HCT116 (cell line): ENCODE measurements around the gene CWC27. TPM values are rescaled to one million over a fixed set of nuclear protein-coding genes. Genes with fewer than 3 reads are reported as not detected.

Experiments used
- ATAC-seq: fragments of 200-7000 bp; cut with Tn5 transposase; 2 replicates; pipeline ENCODE4 v1.9.1; 2020; ENCODE audit warnings: mild to moderate bottlenecking, moderate library complexity
- BruUV-seq: library from RNA; stranded (reverse); fragments of 400-500 nt; replicated peaks from 2 replicates; lab custom pipeline; 2021; lab: Mats Ljungman, UMichigan
- CTCF ChIA-PET: fragments of 300-600 bp; sonication (Branson Sonifier 250); formaldehyde crosslinking; loops from one replicate; lab custom pipeline; 2021; ENCODE audit warnings: antibody characterized with exemption; lab: Charles Lee
- POLR2A ChIA-PET: fragments of 300-600, 350-600 bp; sonication (Branson Sonifier 250); formaldehyde crosslinking; loops from one replicate; lab custom pipeline; 2021; ENCODE audit warnings: antibody characterized with exemption; lab: Charles Lee
- RAD21 ChIA-PET, 2 experiments: fragments of 300-600 bp; sonication (Branson Sonifier 250); formaldehyde crosslinking; loops; one replicate each; lab custom pipeline; 2023; ENCODE audit warnings: low total read pairs in 2 of 2; ENCODE audit not compliant: uncharacterized antibody in 2 of 2, unreplicated experiment in 2 of 2, low non-redundant PET in 1 of 2; lab: Charles Lee
- DNase-seq: peaks from one replicate; pipeline ENCODE4 v3.0.0-alpha.2; 2010; ENCODE audit warnings: low read depth, low spot score
- H2AFZ ChIP-seq: fragments of 200-600 bp; shearing (Covaris generic), sonication (generic); 2 replicates; pipeline ENCODE4 v1.6.1; 2017; ENCODE audit warnings: low read depth, mixed run types, mixed read lengths, antibody characterized with exemption, low read length; ENCODE audit not compliant: poor library complexity, severe bottlenecking
- H3K27ac ChIP-seq: 2 replicates; pipeline ENCODE4 v1.5.1; 2012; ENCODE audit warnings: low read depth, low read length
- H3K27me3 ChIP-seq: fragments of 200-600 bp; sonication (generic); 2 replicates; pipeline ENCODE4 v1.6.1; 2016; ENCODE audit warnings: mixed run types, low read length, mixed read lengths; ENCODE audit not compliant: insufficient read depth
- H3K36me3 ChIP-seq, 2 experiments: fragments of 200-500 bp in 1 of 2; fragments of 200-600 bp in 1 of 2; sonication (Bioruptor generic) in 1 of 2; sonication (generic) in 1 of 2; 2 replicates each; pipeline versions ENCODE4 v1.5.1 to v1.6.1; 2014 to 2016; ENCODE audit warnings: low read length in 2 of 2, inconsistent platforms in 1 of 2, mixed read lengths in 1 of 2, mixed run types in 1 of 2; ENCODE audit not compliant: insufficient read depth in 2 of 2, control insufficient read depth in 1 of 2
- H3K4me1 ChIP-seq, 2 experiments: fragments of 200-600 bp in 1 of 2; sonication (generic) in 1 of 2; 2 replicates each; pipeline versions ENCODE4 v1.5.1 to v1.6.1; 2012 to 2017; ENCODE audit warnings: low read length in 2 of 2, inconsistent platforms in 1 of 2, mild to moderate bottlenecking in 1 of 2, mixed read lengths in 1 of 2, mixed run types in 1 of 2, moderate library complexity in 1 of 2; ENCODE audit not compliant: insufficient read depth in 2 of 2, control insufficient read depth in 1 of 2
- H3K4me2 ChIP-seq: fragments of 200-600 bp; sonication (generic); 2 replicates; pipeline ENCODE4 v1.6.1; 2017; ENCODE audit warnings: mixed run types, low read length, mixed read lengths
- H3K4me3 ChIP-seq, 2 experiments: fragments of 200-600 bp in 1 of 2; sonication (generic) in 1 of 2; replicated peaks in 1 of 2; 2 replicates each; pipeline ENCODE4 v1.5.1; 2011 to 2016; ENCODE audit warnings: low read length in 2 of 2, control low read depth in 1 of 2, low read depth in 1 of 2, mild to moderate bottlenecking in 1 of 2, mixed read lengths in 1 of 2, mixed run types in 1 of 2
- H3K79me2 ChIP-seq: fragments of 200-600 bp; sonication (generic); 2 replicates; pipeline ENCODE4 v1.6.1; 2017; ENCODE audit warnings: mild to moderate bottlenecking, mixed run types, low read length, moderate library complexity, mixed read lengths; ENCODE audit not compliant: insufficient read depth
- H3K9ac ChIP-seq: fragments of 200-600 bp; sonication (generic); 2 replicates; pipeline ENCODE4 v1.6.1; 2016; ENCODE audit warnings: low read length, mixed read lengths
- H3K9me2 ChIP-seq: fragments of 200-600 bp; sonication (generic), shearing (Covaris generic); 2 replicates; pipeline ENCODE4 v1.6.1; 2017; ENCODE audit warnings: mixed run types, mild to moderate bottlenecking, moderate library complexity; ENCODE audit not compliant: insufficient read depth
- H3K9me3 ChIP-seq, 2 experiments: fragments of 200-500 bp in 1 of 2; fragments of 200-600 bp in 1 of 2; sonication (Bioruptor generic) in 1 of 2; sonication (generic) in 1 of 2; 2 replicates each; pipeline ENCODE4 v1.6.1; 2014 to 2017; ENCODE audit warnings: low read length in 2 of 2, mixed read lengths in 2 of 2, inconsistent platforms in 1 of 2, low read depth in 1 of 2, mild to moderate bottlenecking in 1 of 2, mixed run types in 1 of 2, moderate library complexity in 1 of 2; ENCODE audit not compliant: control insufficient read depth in 1 of 2, insufficient read depth in 1 of 2
- H4K20me1 ChIP-seq: fragments of 200-600 bp; sonication (generic), shearing (Covaris generic); 2 replicates; pipeline ENCODE4 v1.6.1; 2017; ENCODE audit warnings: mixed run types, mild to moderate bottlenecking, moderate library complexity; ENCODE audit not compliant: insufficient read depth
- CBX3 ChIP-seq: IDR thresholded peaks from 2 replicates; pipeline ENCODE4 v1.6.1; 2012; ENCODE audit warnings: low read depth
- CEBPB ChIP-seq: IDR thresholded peaks from 2 replicates; pipeline ENCODE4 v1.6.1; 2012; ENCODE audit warnings: low read depth
- EGR1 ChIP-seq: IDR thresholded peaks from 2 replicates; pipeline ENCODE4 v1.6.1; 2012; ENCODE audit warnings: low read depth
- ELF1 ChIP-seq: IDR thresholded peaks from 2 replicates; pipeline ENCODE4 v1.6.1; 2012; ENCODE audit warnings: low read depth, borderline replicate concordance
- EZH2 ChIP-seq: fragments of 200-600 bp; sonication (generic); IDR thresholded peaks from 2 replicates; pipeline ENCODE4 v1.6.1; 2017; ENCODE audit warnings: antibody characterized with exemption, mixed run types
- EZH2phosphoT487 ChIP-seq: fragments of 200-600 bp; IDR thresholded peaks from 2 replicates; pipeline ENCODE4 v1.6.1; 2018; ENCODE audit warnings: antibody characterized with exemption, borderline replicate concordance
- FOSL1 ChIP-seq: IDR thresholded peaks from 2 replicates; pipeline ENCODE4 v1.6.1; 2012; ENCODE audit warnings: low read depth
- JUND ChIP-seq: IDR thresholded peaks from 2 replicates; pipeline ENCODE4 v1.6.1; 2012
- POLR2A ChIP-seq: IDR thresholded peaks from 2 replicates; pipeline ENCODE4 v1.7.0; 2011; ENCODE audit warnings: borderline replicate concordance; ENCODE audit not compliant: insufficient read depth, insufficient read length; ENCODE audit errors: extremely low read depth
- POLR2AphosphoS5 ChIP-seq: IDR thresholded peaks from 2 replicates; pipeline ENCODE4 v1.6.1; 2011; ENCODE audit warnings: mild to moderate bottlenecking, low read depth, low read length, moderate library complexity
- SP1 ChIP-seq: IDR thresholded peaks from 2 replicates; pipeline ENCODE4 v1.6.1; 2012; ENCODE audit warnings: low read depth
- SRF ChIP-seq: IDR thresholded peaks from 2 replicates; pipeline ENCODE4 v1.6.1; 2012; ENCODE audit warnings: low read depth
- ZFX ChIP-seq: fragments of 450-650 bp; IDR thresholded peaks from 2 replicates; pipeline ENCODE4 v1.6.1; 2017
- intact Hi-C: fragments of 100-400 bp; cut with micrococcal nuclease; formaldehyde crosslinking; loops from 2 replicates; pipeline ENCODE4 v1.10.0; 2022
- total RNA-seq: library from RNA; stranded (reverse); gene quantifications from one replicate; pipeline ENCODE4 v1.2.1, GENCODE V29; 2021; ENCODE audit not compliant: unreplicated experiment
- TF ChIP-seq, protein P1 (sequence below): IDR thresholded peaks from 2 replicates; pipeline ENCODE4 v1.6.1; 2012
- TF ChIP-seq, protein P2 (sequence below), 3 experiments: fragments of 200-600 bp in 1 of 3; sonication (generic) in 1 of 3; IDR thresholded peaks in 2 of 3; conservative IDR thresholded peaks in 1 of 3; 2 replicates each; pipeline ENCODE4 v1.5.1; 2012 to 2017; ENCODE audit warnings: low read depth in 2 of 3, low read length in 2 of 3, antibody characterized with exemption in 1 of 3, borderline replicate concordance in 1 of 3, control low read depth in 1 of 3, mild to moderate bottlenecking in 1 of 3, mixed read lengths in 1 of 3, mixed run types in 1 of 3, moderate library complexity in 1 of 3; ENCODE audit not compliant: insufficient read depth in 1 of 3
- TF ChIP-seq, protein P3 (sequence below): IDR thresholded peaks from 2 replicates; pipeline ENCODE4 v1.6.1; 2012; ENCODE audit warnings: low read depth

CWC27 gene
- total RNA-seq, 1 experiment from 2014 or later: 29.1 TPM

DNA sequence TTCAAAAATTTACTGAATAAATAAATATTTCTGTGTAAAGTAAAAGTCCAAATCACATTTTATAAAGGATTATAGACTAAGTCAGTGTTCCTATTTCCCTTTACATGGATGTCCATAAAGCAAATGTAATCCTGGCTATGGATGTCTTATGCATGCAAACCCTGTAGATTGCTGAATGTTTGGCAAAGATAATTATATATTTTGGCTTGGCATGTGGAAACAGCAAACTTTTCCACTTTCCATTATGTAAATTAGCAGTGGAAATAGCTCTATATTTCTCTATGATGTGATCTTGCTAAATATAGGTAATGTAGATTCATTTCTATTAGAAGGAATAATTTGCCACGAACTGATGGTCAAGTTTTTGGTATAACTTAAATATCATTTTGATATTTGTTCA, 66.5 kb downstream of the CWC27 start:
- no peaks in the 10 kb centered on the region for H3K9me3 ChIP-seq
- TF ChIP-seq FOSL1 (no peak), CEBPB (no peak), SP1 (no peak)
- TF ChIP-seq, protein P1, sequence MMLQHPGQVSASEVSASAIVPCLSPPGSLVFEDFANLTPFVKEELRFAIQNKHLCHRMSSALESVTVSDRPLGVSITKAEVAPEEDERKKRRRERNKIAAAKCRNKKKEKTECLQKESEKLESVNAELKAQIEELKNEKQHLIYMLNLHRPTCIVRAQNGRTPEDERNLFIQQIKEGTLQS: no peak
- ChIA-PET RAD21 (no interaction called here), CTCF (no interaction called here), POLR2A (no interaction called here)
- no peak overlapping the region for H3K4me3 ChIP-seq
- no peaks in the 10 kb centered on the region for H3K9me2 ChIP-seq
- H3K36me3 ChIP-seq: no peaks in the 10 kb centered on the region
- ATAC-seq (no peak), DNase-seq (no peak)
- no peaks in the 10 kb centered on the region for H3K4me1 ChIP-seq
- no peak overlapping the region for H2AFZ ChIP-seq
- H3K79me2 ChIP-seq: no peaks in the 10 kb centered on the region
- no peak overlapping the region for H3K27ac ChIP-seq
- intact Hi-C loops: no loop called here
- H3K4me2 ChIP-seq: no peak overlapping the region
- no peaks in the 10 kb centered on the region for H3K27me3 ChIP-seq
- no peaks in the 10 kb centered on the region for H4K20me1 ChIP-seq
- no TSS peak for BruUV-seq
- no peak overlapping the region for H3K9ac ChIP-seq

DNA sequence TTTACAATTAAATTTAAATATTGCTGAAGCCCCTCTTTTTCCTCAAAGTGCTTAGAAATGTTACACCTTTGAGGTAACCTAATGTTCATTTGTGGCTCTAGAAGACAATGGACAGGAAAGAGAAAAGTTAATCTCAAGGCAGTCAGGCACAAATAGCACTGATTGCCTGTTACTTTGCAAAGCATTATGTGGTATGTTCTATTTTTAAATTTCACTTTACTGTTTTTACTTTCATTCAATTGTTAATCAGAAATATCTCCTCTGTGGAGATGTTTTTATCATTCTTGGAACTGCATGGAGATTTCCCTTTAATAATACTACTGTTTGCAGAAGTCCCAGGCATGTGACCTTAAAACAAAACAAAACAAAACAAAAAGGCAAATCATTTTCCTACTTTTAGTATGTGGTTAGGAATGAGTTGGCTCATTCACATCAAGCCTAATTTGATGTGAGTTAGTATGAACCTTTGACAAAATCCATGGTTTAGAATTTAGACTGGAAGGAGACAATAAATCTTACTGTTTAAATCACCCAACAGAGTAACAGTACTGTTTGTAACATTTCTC, 67.5 kb downstream of the CWC27 start:
- no peak overlapping the region for H3K27ac ChIP-seq
- no peaks in the 10 kb centered on the region for H3K36me3 ChIP-seq
- ATAC-seq (no peak), DNase-seq (no peak)
- no peak overlapping the region for H3K4me2 ChIP-seq
- H3K4me3 ChIP-seq: no peak overlapping the region
- ChIA-PET POLR2A (no interaction called here), CTCF (no interaction called here), RAD21 (no interaction called here)
- H3K4me1 ChIP-seq: no peaks in the 10 kb centered on the region
- BruUV-seq: no TSS peak
- H3K27me3 ChIP-seq: no peaks in the 10 kb centered on the region
- H2AFZ ChIP-seq: no peak overlapping the region
- no peaks in the 10 kb centered on the region for H3K9me2 ChIP-seq
- intact Hi-C loops: no loop called here
- H4K20me1 ChIP-seq: no peaks in the 10 kb centered on the region
- H3K9ac ChIP-seq: no peak overlapping the region
- no peaks in the 10 kb centered on the region for H3K79me2 ChIP-seq
- H3K9me3 ChIP-seq: no peaks in the 10 kb centered on the region
- TF ChIP-seq CBX3 (no peak), POLR2A (no peak), JUND (no peak), EZH2 (no peak), POLR2AphosphoS5 (no peak), SRF (no peak), SP1 (no peak), EGR1 (no peak), ELF1 (no peak), FOSL1 (no peak), CEBPB (no peak), ZFX (no peak), EZH2phosphoT487 (no peak)
- TF ChIP-seq, protein P1: no peak
- TF ChIP-seq, protein P2, sequence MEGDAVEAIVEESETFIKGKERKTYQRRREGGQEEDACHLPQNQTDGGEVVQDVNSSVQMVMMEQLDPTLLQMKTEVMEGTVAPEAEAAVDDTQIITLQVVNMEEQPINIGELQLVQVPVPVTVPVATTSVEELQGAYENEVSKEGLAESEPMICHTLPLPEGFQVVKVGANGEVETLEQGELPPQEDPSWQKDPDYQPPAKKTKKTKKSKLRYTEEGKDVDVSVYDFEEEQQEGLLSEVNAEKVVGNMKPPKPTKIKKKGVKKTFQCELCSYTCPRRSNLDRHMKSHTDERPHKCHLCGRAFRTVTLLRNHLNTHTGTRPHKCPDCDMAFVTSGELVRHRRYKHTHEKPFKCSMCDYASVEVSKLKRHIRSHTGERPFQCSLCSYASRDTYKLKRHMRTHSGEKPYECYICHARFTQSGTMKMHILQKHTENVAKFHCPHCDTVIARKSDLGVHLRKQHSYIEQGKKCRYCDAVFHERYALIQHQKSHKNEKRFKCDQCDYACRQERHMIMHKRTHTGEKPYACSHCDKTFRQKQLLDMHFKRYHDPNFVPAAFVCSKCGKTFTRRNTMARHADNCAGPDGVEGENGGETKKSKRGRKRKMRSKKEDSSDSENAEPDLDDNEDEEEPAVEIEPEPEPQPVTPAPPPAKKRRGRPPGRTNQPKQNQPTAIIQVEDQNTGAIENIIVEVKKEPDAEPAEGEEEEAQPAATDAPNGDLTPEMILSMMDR (IDR thresholded peaks at IDR 0.05 in 2 of 3, conservative IDR thresholded peaks at IDR 0.05 in 1 of 3; ENCODE audit: borderline replicate concordance in 1 of 3, insufficient read depth in 1 of 3, low read depth in 2 of 3, low read length in 2 of 3): no peak
- TF ChIP-seq, protein P3, sequence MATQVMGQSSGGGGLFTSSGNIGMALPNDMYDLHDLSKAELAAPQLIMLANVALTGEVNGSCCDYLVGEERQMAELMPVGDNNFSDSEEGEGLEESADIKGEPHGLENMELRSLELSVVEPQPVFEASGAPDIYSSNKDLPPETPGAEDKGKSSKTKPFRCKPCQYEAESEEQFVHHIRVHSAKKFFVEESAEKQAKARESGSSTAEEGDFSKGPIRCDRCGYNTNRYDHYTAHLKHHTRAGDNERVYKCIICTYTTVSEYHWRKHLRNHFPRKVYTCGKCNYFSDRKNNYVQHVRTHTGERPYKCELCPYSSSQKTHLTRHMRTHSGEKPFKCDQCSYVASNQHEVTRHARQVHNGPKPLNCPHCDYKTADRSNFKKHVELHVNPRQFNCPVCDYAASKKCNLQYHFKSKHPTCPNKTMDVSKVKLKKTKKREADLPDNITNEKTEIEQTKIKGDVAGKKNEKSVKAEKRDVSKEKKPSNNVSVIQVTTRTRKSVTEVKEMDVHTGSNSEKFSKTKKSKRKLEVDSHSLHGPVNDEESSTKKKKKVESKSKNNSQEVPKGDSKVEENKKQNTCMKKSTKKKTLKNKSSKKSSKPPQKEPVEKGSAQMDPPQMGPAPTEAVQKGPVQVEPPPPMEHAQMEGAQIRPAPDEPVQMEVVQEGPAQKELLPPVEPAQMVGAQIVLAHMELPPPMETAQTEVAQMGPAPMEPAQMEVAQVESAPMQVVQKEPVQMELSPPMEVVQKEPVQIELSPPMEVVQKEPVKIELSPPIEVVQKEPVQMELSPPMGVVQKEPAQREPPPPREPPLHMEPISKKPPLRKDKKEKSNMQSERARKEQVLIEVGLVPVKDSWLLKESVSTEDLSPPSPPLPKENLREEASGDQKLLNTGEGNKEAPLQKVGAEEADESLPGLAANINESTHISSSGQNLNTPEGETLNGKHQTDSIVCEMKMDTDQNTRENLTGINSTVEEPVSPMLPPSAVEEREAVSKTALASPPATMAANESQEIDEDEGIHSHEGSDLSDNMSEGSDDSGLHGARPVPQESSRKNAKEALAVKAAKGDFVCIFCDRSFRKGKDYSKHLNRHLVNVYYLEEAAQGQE: no peak
